Pancreas (tissue), 10 donors: ENCODE data around the gene ARHGAP10. TPM values are rescaled to one million over a fixed set of nuclear protein-coding genes. Genes with fewer than 3 reads are reported as not detected.

Experiments used
- ATAC-seq, 4 donors: fragments of 200-7000 bp; cut with Tn5 transposase; one replicate each; pipeline versions ENCODE4 v1.8.0 to v1.9.1; 2020; ENCODE audit warnings: mild to moderate bottlenecking in 4 of 4, moderate library complexity in 4 of 4
- DNase-seq, 6 donors: peaks; one replicate each; pipeline ENCODE4 v3.0.0-alpha.2; 2020
- FAIRE-seq: peaks from 2 replicates; lab custom pipeline; 2012; peaks lifted over from hg19 to GRCh38; lab: Jason Lieb, UNC
- H3K27ac ChIP-seq, 4 donors: fragments of 200-600 bp; sonication (generic); 1 replicate in 3 of 4; 2 replicates in 1 of 4; pipeline versions ENCODE4 v1.5.0 to v1.8.0; 2020
- H3K27me3 ChIP-seq, 4 donors: fragments of 200-600 bp; one replicate each; pipeline ENCODE4 v1.8.0; 2021
- H3K36me3 ChIP-seq, 3 donors: fragments of 200-600 bp; sonication (generic) in 1 of 3; one replicate each; pipeline versions ENCODE4 v1.5.0 to v1.8.0; 2020 to 2021
- H3K4me1 ChIP-seq, 3 donors: fragments of 200-600 bp; one replicate each; pipeline ENCODE4 v1.8.0; 2021
- H3K4me3 ChIP-seq, 4 donors: fragments of 200-600 bp; sonication (generic) in 2 of 4; one replicate each; pipeline versions ENCODE4 v1.5.0 to v1.8.0; 2020 to 2021
- H3K9me3 ChIP-seq, 4 donors: fragments of 200-600 bp; one replicate each; pipeline ENCODE4 v1.8.0; 2021
- CTCF ChIP-seq, 4 donors: fragments of 200-600 bp; sonication (generic) in 3 of 4; IDR thresholded peaks; one replicate each; pipeline versions ENCODE4 v1.5.0 to v1.8.0; 2021; ENCODE audit warnings: antibody characterized with exemption in 4 of 4
- WGBS, 2 donors: extraction: QIAGEN DNeasy Blood & Tissue Kit; methylation state at CpG; one replicate each; pipeline ENCODE4 v1.1.7; 2013; 5-methylcytosine and 5-hydroxymethylcytosine counted together
- intact Hi-C, 3 donors: fragments of 100-400 bp; cut with DNase I; formaldehyde crosslinking; loops; one replicate each; pipeline versions ENCODE4 v1.11.1 to v1.14.2; 2022
- polyA plus RNA-seq, 2 donors: library from polyadenylated mRNA; stranded (reverse); fragments of 200-250 nt; gene quantifications; one replicate each; pipeline ENCODE4 v1.2.3, GENCODE V29; 2013
- total RNA-seq, 6 donors: library from RNA; stranded (reverse); fragmentation: NEBNext Ultra II Directional in 4 of 6; extraction: Animal tissue kit (Norgen Biotek cat#: 25700) in 4 of 6; gene quantifications; one replicate each; pipeline versions ENCODE4 v1.2.1 to v1.2.4, GENCODE V29; 2021 to 2023
- donor health status: healthy with polysubstance abuse.
- donor health status: DM: no; HTN: no; CAD: no; lungs with moderate emphysema.
- donor health status: DM: no; HTN: no; CAD: no.
- donor health status: control.
- donor health status: control.
- donor health status: Bipolar disorder and iron deficiency.
- donor health status: DM: yes; HTN: yes; CAD: no.
- donor health status: DM: no; HTN: no; CAD: no.
- donor health status: DM: no; HTN: no; CAD: no.
- donor health status: DM: yes; HTN: yes; CAD: no.

ARHGAP10 gene
- total and polyA plus RNA-seq, 8 donors: 6.3 to 14.8 (median 8.7) TPM

- Histone ChIP-seq H3K4me1 (no peaks in the 10 kb centered on the region), H3K9me3 (no peaks in the 10 kb centered on the region), H3K27ac (no peak overlapping the region), H3K27me3 (no peaks in the 10 kb centered on the region), H3K4me3 (no peak overlapping the region), H3K36me3 (no peaks in the 10 kb centered on the region)
- TF ChIP-seq CTCF (IDR thresholded peaks at IDR 0.05): no peak
- 61 to 81% methylated on average over 1 of the region's 1 CpG for WGBS, 2 donors
- peak in 1 of 4 donors; percentile 30 for ATAC-seq
- FAIRE-seq: no peak
- DNase-seq: no peak
- intact Hi-C loops: no loop called here
Observed at GRCh38 chr4:147855571-147856009, 123.7 kb downstream of the ARHGAP10 start.

- ATAC-seq (peak in 1 of 4 donors; percentile 11), FAIRE-seq (no peak), DNase-seq (peak in 1 of 6 donors; percentile 64)
- no peak overlapping the region for H3K4me3 ChIP-seq
- no peaks in the 10 kb centered on the region for H3K9me3 ChIP-seq
- TF ChIP-seq CTCF (IDR thresholded peaks at IDR 0.05): no peak
- no peaks in the 10 kb centered on the region for H3K36me3 ChIP-seq
- H3K27ac ChIP-seq: no peak overlapping the region
- intact Hi-C loops: loop anchor here in 1 of 3 donors (10.0 kb wide), 1 partner anchor 136 kb away; no protein-coding TSS in a partner anchor
- no peaks in the 10 kb centered on the region for H3K27me3 ChIP-seq
- WGBS, 2 donors: 96 to 97% methylated on average over 15 of the region's 15 CpGs
- H3K4me1 ChIP-seq: peaks cover 0 to 6% (median 0%) of the 10 kb centered on the region in 3 donors
Observed at GRCh38 chr4:147860960-147861359, 129.1 kb downstream of the ARHGAP10 start.

GRCh38 chr4:147862043-147862692 lies 130.3 kb downstream of the ARHGAP10 start:
- intact Hi-C loops: loop anchor here in 1 of 3 donors (10.0 kb wide), 1 partner anchor 137 kb away; no protein-coding TSS in a partner anchor
- no peak for ATAC-seq
- no peak for FAIRE-seq
- no peaks in the 10 kb centered on the region for H3K36me3 ChIP-seq
- DNase-seq: peak in 1 of 6 donors; percentile 61
- 97% methylated on average over 15 of the region's 15 CpGs for WGBS, 2 donors
- no peak overlapping the region for H3K4me3 ChIP-seq
- no peak for TF ChIP-seq CTCF (IDR thresholded peaks at IDR 0.05)
- H3K27me3 ChIP-seq: no peaks in the 10 kb centered on the region
- H3K9me3 ChIP-seq: no peaks in the 10 kb centered on the region
- H3K4me1 ChIP-seq: peaks cover 0 to 6% (median 3%) of the 10 kb centered on the region in 3 donors
- H3K27ac ChIP-seq: no peak overlapping the region

GRCh38 chr4:147863111-147863747 lies 131.3 kb downstream of the ARHGAP10 start:
- Histone ChIP-seq H3K4me3 (no peak overlapping the region), H3K27me3 (no peaks in the 10 kb centered on the region), H3K27ac (no peak overlapping the region), H3K4me1 (peaks cover 0 to 6% (median 3%) of the 10 kb centered on the region in 3 donors), H3K36me3 (no peaks in the 10 kb centered on the region), H3K9me3 (no peaks in the 10 kb centered on the region)
- ATAC-seq (no peak), DNase-seq (no peak), FAIRE-seq (no peak)
- intact Hi-C loops: loop anchor here in 1 of 3 donors (10.0 kb wide), 1 partner anchor 138 kb away; no protein-coding TSS in a partner anchor
- no peak for TF ChIP-seq CTCF (IDR thresholded peaks at IDR 0.05)
- 77 to 85% methylated on average over 3 of the region's 3 CpGs for WGBS, 2 donors
